COLO668 (cell line): Measurements from ENCODE around the gene CYP2D6.
"Not testable (repeated sequence)": the region's sequence is repeated elsewhere in the genome, so short reads cannot be mapped to it uniquely, and the experiment has no call there.

Experiments used
- DNase-seq: peaks from one replicate; lab custom pipeline; 2025; ENCODE audit not compliant: unreplicated experiment; lab: John Stamatoyannopoulos, UW

The CYP2D6 gene

GRCh38 chr22:42158456-42159132 is 28.0 kb upstream of the CYP2D6 start:
- no peak for DNase-seq

GRCh38 chr22:42156598-42156997 is 26.0 kb upstream of the CYP2D6 start:
- no peak for DNase-seq

- DNase-seq, result no peak
These were observed 25.5 kb upstream of the CYP2D6 start for GRCh38 chr22:42156121-42156520.

GRCh38 chr22:42155053-42155543 is 24.5 kb upstream of the CYP2D6 start:
- no peak for DNase-seq

- no peak for DNase-seq
These were observed 23.9 kb upstream of the CYP2D6 start for GRCh38 chr22:42154293-42155052.

- DNase-seq, result no peak
These were observed 22.2 kb upstream of the CYP2D6 start for GRCh38 chr22:42152661-42153270.

- no peak for DNase-seq
These were observed 21.5 kb upstream of the CYP2D6 start for GRCh38 chr22:42151924-42152635.

GRCh38 chr22:42150727-42151590 is 20.3 kb upstream of the CYP2D6 start:
- DNase-seq, result no peak

- not testable (repeated sequence) for DNase-seq
These were observed 19.2 kb upstream of the CYP2D6 start for GRCh38 chr22:42149798-42150197.

GRCh38 chr22:42145175-42145574 is 14.6 kb upstream of the CYP2D6 start:
- DNase-seq, result no peak

- DNase-seq, result not testable (repeated sequence)
These were observed 13.5 kb upstream of the CYP2D6 start for GRCh38 chr22:42143859-42144822.

- DNase-seq, result no peak
These were observed 12.3 kb upstream of the CYP2D6 start for GRCh38 chr22:42142771-42143461.

GRCh38 chr22:42141307-42142057 is 10.9 kb upstream of the CYP2D6 start:
- not testable (repeated sequence) for DNase-seq

- not testable (repeated sequence) for DNase-seq
These were observed 9.5 kb upstream of the CYP2D6 start for GRCh38 chr22:42140153-42140552.

- DNase-seq, result not testable (repeated sequence)
These were observed 8.9 kb upstream of the CYP2D6 start for GRCh38 chr22:42139508-42139907.

GRCh38 chr22:42138972-42139371 is 8.4 kb upstream of the CYP2D6 start:
- no peak for DNase-seq

- DNase-seq, result no peak
These were observed 7.6 kb upstream of the CYP2D6 start for GRCh38 chr22:42138122-42138770.
